Measurements from ENCODE around the gene TMOD2.

TMOD2 gene

DNA sequence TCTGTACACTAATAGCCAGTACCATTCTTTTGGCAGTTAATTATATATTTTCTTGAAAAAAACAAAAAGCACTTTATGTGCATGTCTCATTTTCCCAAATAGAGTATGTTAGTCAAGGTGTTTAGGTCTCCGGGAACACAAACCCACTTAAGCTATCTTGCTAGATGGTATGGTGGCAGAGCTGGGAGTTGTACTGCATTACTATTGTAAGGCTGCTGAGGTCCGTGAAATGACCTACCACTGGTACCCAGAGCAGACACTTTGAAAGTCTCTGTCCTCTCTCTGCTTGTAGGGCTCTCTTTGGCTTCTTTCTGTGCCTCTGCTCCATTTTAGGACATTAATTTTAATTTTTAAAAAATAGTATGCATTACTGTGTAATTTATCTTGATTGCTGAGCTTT, 86.9 kb downstream of the TMOD2 start:
- H3K4me3 ChIP-seq (replicated peaks; ENCODE audit: low read depth, low read length) = no peak overlapping the region
- no peaks in the 10 kb centered on the region for H3K36me3 ChIP-seq (ENCODE audit: control insufficient read depth, insufficient read depth, low read length)
- TF ChIP-seq, protein P1, sequence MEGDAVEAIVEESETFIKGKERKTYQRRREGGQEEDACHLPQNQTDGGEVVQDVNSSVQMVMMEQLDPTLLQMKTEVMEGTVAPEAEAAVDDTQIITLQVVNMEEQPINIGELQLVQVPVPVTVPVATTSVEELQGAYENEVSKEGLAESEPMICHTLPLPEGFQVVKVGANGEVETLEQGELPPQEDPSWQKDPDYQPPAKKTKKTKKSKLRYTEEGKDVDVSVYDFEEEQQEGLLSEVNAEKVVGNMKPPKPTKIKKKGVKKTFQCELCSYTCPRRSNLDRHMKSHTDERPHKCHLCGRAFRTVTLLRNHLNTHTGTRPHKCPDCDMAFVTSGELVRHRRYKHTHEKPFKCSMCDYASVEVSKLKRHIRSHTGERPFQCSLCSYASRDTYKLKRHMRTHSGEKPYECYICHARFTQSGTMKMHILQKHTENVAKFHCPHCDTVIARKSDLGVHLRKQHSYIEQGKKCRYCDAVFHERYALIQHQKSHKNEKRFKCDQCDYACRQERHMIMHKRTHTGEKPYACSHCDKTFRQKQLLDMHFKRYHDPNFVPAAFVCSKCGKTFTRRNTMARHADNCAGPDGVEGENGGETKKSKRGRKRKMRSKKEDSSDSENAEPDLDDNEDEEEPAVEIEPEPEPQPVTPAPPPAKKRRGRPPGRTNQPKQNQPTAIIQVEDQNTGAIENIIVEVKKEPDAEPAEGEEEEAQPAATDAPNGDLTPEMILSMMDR (IDR thresholded peaks at IDR 0.05; ENCODE audit: insufficient read depth, low read length, poor library complexity, severe bottlenecking) = no peak
- no peaks in the 10 kb centered on the region for H3K27me3 ChIP-seq (replicated peaks; ENCODE audit: control insufficient read depth, insufficient read depth, low read length)
- no peak for DNase-seq (ENCODE audit: extremely low read depth, insufficient read length)

DNA sequence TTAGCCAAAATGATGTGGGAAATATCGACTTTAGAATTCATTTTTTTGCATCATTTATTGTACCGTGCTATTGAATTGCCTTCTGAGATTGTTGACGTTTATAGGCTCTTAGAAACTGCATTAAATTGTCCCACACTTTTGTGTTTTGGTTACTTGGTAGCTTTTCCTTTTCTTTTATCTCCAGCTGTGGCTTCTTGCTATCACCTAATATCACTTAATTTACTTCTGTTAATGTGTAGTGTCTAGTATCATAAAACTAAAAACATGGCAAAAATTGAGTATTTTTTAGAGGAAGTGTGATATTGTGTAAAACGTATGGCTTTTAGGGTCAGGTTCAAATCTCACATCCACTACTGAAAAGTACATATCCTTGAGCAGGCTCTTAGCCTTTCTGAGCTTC, 89.3 kb downstream of the TMOD2 start:
- H3K36me3 ChIP-seq (ENCODE audit: control insufficient read depth, insufficient read depth, low read length) = no peaks in the 10 kb centered on the region
- H3K4me3 ChIP-seq (replicated peaks; ENCODE audit: low read depth, low read length) = no peak overlapping the region
- no peaks in the 10 kb centered on the region for H3K27me3 ChIP-seq (replicated peaks; ENCODE audit: control insufficient read depth, insufficient read depth, low read length)
- no peak for DNase-seq (ENCODE audit: extremely low read depth, insufficient read length)
- TF ChIP-seq, protein P1 (IDR thresholded peaks at IDR 0.05; ENCODE audit: insufficient read depth, low read length, poor library complexity, severe bottlenecking) = no peak

DNA sequence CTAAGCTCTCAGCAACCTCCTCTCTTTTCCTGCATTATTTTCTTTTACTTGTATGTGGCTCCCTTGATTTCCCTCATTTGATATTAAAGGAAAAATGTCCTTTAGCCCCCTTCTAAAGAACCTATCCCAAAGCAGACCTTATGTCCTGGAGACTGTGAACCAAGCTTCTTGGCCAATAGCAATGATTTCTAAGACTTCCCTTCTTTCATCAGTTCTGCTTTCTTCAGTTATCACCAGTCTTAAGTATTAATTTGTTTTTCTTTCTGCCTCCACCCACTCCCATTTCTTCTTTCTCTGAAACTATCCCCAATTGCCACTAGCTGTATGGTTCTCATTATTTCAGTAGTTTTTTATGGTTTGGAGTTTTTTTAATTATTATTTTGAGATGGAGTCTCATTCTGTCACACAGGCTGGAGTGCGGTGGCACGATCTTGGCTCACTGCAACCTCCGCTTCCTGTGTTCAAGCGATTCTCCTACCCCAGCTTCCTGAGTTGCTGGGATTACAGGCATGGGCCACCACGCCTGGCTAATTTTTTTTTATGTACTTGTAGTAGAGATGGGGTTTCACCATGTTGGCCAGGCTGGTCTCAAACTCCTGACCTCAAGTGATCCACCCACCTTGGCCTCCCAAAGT, 90.1 kb downstream of the TMOD2 start:
- Histone ChIP-seq H3K27me3 (replicated peaks; ENCODE audit: control insufficient read depth, insufficient read depth, low read length) (no peaks in the 10 kb centered on the region), H3K4me3 (replicated peaks; ENCODE audit: low read depth, low read length) (no peak overlapping the region), H3K36me3 (ENCODE audit: control insufficient read depth, insufficient read depth, low read length) (no peaks in the 10 kb centered on the region)
- TF ChIP-seq, protein P1 (IDR thresholded peaks at IDR 0.05; ENCODE audit: insufficient read depth, low read length, poor library complexity, severe bottlenecking) = no peak
- DNase-seq (ENCODE audit: extremely low read depth, insufficient read length) = no peak

DNA sequence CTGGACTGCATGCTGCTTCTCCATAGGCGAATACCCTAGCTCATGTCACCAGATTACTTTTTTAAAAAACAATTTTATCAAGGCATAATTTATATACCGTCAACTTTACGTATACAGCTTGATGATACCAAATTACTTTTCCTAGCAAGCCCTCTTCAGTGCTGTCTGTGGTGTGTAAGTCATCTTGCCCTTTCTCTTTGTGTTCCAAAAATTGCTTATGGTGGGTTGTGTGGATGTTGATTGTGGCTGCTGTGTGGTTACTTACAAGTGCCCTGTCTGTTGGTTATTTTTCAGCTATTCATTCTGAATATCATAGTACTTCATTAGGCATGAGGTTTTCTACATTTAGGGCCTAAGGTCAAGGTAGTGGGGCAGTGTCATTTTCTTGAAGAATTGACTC, 90.9 kb downstream of the TMOD2 start:
- Histone ChIP-seq H3K27me3 (replicated peaks; ENCODE audit: control insufficient read depth, insufficient read depth, low read length) (no peaks in the 10 kb centered on the region), H3K4me3 (replicated peaks; ENCODE audit: low read depth, low read length) (no peak overlapping the region), H3K36me3 (ENCODE audit: control insufficient read depth, insufficient read depth, low read length) (no peaks in the 10 kb centered on the region)
- TF ChIP-seq, protein P1 (IDR thresholded peaks at IDR 0.05; ENCODE audit: insufficient read depth, low read length, poor library complexity, severe bottlenecking) = no peak
- no peak for DNase-seq (ENCODE audit: extremely low read depth, insufficient read length)

DNA sequence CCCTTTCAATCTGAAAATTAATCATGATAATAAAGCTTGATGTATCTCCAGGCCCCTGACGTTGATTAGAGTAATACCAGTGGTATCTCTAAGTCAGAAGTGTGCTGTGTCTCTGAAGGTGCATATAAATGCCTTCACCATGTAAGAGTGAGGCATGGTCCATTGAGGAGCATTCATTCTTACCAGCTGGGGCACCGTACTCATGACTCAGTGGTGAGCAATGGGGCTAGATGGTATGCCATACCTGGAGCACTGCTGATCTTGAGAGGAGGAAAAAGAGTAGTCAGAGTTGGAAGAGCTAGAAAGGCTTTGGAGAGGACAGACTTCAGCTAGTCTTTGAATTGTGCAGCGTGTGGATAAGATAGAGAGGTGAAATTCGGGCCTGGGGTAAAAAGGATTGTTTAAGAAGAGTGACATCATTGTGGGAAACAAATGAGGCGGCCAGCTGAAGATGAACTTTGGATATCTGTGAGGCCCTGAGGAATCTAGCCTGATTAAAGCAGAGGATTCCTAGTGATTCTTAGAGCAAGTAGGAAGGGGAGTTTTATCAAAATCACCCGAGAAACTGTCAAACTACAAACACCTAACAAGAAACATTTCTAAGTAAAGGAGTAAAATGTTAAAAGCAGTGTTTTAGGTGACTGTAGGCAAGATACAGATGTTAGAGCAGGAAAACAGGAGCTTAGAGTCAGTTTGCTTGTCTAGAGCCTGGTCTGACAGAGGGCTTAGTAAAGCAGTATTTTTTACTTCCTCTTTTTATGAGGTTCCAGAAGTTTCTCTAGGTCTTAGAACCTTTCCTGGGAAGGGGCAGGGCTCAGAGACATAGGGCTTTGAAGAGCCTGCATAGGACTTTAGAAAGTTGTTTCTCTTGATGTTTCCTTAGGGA, 91.7 kb downstream of the TMOD2 start:
- Histone ChIP-seq H3K27me3 (replicated peaks; ENCODE audit: control insufficient read depth, insufficient read depth, low read length) (no peaks in the 10 kb centered on the region), H3K4me3 (replicated peaks; ENCODE audit: low read depth, low read length) (no peak overlapping the region), H3K36me3 (ENCODE audit: control insufficient read depth, insufficient read depth, low read length) (no peaks in the 10 kb centered on the region)
- no peak for DNase-seq (ENCODE audit: extremely low read depth, insufficient read length)
- TF ChIP-seq, protein P1 (IDR thresholded peaks at IDR 0.05; ENCODE audit: insufficient read depth, low read length, poor library complexity, severe bottlenecking) = no peak

Data from GM06990 (cell line).